ENCODE data around the gene LHFPL2.

Gene LHFPL2

DNA sequence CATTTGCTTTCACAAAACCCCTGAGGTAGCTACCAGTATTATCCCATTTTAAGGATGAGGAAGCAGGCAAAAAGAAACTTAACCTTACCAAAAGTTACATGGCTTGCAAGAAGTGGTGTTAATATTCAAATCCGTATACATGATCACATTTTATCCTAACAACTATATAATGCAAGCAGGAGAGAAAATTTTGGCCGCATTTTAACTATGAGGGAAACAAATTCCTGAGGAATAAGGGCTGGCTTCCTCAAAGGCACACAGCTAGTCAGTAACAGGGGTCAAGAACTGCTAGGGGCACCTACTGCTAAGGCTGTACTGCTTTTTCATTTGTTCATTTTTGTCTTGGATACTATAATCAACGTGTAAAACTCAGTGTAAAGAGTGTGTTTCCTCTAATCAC, 81.0 kb downstream of the LHFPL2 start:
- DNase-seq (ENCODE audit: low spot score) = no peak

DNA sequence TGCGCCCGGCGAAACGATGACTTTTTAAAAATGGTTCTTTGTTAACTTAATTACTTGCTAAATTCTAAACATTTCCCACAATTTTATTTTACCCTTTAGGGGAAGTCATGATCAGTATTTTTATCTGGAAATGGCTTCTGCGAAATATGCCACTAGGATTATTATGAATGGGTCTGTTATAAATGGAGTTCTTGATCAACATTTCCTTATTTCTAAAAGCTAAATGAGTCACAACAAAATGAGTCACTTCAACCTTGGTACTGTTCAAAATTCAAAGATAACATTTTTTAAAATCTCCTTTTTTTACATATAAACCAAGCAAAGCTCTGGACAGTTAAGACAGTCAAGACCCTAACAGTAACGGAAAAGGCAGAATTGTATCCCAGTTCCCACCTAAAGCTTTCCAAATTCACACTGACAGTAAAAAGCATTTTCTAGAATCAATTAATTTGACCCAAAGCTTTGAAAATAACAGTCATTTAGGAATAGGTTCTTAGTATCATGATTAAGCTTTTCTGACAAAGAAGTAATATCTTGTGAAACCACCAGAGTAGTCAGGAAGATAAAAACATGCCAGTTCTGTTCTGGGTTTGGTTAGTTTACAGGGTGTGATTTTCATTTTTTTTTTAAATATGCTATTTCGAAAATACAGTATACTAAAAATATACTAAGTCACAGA, 81.7 kb downstream of the LHFPL2 start:
- no peak for DNase-seq (ENCODE audit: low spot score)

DNA sequence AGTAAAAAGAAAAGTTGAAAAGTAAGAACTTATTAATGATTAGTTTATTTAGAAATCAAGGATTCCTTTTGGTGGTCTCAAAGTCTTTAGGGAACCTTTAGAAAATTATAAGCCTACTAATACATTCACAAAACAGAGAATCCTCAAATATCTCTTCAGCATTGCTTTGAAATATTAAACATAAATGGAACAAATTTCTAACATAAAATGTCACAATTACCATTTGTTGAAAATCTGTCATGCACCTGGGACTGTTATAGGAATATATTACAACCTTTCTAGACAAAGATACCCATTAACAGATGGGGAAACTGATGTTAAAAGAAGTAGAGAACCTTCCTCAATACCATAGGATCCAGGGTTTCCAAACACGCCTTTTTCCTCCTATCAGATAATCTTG, 83.2 kb downstream of the LHFPL2 start:
- no peak for DNase-seq (ENCODE audit: low spot score)

DNA sequence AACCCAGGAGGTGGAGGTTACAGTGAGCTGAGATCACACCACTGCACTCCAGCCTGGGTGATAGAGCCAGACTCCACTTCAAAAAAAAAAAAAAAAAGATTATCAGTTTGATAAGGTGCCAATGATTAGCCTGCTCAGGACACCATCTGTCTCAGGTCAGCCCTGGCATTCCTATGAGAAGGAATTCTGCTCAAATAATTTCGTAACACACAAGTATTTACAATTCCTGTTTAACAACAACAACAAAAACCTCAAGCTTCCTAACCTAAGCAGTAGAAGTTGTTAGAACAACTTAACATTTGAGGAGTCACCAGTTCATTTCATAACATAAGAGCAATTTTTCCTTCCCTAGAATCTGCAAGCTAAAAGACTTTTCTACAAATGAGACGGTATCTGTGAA, 85.0 kb downstream of the LHFPL2 start:
- no peak for DNase-seq (ENCODE audit: low spot score)

DNA sequence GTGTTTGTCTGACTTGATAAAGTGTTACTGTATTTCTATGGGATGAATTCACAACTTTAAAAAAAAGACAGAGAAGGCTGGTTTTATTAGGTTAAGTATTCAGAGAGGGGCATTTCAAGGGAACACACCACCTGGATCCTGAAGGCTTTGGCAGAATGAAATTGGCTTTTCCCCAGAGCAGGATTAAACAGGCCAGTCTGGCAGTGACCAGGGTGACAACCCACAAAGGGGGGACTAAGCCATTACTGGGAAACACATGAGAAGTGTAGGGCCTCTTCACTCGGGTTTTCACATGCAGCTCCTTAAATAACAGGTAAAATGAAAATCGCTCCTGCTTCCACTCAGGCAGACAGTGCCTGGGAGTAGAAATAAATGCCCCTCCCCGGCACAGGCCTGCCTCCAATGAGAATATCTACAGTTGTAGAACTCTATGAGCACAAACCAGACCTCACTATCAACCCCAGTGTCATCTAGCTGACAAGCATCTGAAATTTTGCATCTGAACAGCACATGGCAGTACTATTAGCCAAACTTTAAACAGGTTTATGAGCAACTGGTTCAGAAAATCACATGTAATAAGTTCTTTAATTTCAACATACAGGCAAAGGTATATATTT, 85.8 kb downstream of the LHFPL2 start:
- no peak for DNase-seq (ENCODE audit: low spot score)

DNA sequence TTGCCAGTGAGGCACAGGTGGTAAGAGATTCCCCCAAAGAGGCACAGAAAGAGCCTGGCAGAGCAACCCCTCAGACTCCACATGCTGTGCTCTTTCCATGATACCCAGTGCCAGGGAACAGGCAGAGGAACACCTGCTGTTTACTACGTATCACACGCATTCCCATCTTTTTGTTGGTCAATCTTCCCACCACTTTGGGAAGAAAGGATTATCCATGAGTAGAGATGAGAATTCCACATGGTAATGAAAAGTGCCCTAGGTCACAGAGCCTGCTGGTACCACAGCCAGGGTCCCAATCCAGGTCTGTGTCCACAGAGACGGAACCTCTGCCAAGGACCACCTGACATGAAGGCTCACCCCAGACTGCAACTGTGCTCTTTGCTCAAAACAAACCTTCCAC, 86.6 kb downstream of the LHFPL2 start:
- DNase-seq (ENCODE audit: low spot score) = no peak

DNA sequence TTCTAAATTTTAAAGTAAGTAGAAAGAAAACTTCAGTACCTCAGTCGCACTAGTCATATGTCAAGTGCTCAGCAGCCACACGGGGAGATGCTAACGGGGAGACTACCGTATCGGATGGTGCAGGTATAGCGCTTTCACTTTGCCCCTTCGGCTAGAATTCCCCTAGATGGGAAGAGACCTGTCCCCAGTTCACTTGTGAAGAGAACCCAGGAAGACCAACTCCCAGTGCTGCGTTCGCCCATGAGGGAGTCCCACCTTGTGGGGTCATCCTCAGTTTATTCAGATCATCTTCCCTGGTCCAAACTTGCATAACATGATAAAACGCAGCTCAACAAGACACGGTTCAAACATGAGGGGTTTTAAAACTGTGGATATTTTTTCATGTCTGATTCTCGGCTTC, 87.3 kb downstream of the LHFPL2 start:
- DNase-seq (ENCODE audit: low spot score) = no peak

DNA sequence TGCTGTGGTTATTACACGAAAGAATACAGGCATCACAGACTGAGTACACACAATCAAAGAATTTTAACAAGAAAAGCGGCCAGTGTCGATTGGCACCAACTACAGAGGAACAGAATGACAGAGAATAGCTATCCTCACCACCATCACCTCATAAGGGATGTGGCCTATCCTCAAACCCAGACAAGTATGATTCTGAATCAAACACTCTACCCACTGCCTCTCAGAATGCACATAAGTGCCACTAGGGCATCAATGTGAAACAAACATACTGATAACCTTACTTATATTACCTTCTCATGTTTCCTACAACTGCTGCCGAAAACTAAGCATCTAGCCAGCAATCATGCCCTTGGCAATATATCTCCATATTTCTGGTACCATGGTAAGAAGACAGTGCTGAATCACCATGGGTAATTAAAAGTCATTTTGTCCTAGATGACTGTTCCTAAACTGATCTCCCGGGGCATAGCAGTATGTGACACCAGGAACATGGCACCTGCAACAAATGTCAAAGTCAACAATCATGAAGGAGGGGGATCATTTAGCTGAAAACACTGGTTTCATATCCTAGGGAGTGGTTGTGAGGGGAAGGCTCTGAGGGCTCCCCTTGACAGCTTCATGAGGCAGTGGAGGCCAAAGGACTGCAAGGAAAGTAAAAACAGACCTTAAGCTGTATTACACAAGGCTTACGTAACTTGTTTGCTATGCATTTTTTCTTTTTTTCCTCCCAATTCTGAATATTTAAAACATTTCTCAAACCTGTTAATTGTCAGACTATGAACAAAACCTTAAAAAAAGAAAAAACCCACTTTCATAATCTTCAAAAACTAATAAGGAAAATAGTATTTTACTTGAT, 88.3 kb downstream of the LHFPL2 start:
- no peak for DNase-seq (ENCODE audit: low spot score)

DNA sequence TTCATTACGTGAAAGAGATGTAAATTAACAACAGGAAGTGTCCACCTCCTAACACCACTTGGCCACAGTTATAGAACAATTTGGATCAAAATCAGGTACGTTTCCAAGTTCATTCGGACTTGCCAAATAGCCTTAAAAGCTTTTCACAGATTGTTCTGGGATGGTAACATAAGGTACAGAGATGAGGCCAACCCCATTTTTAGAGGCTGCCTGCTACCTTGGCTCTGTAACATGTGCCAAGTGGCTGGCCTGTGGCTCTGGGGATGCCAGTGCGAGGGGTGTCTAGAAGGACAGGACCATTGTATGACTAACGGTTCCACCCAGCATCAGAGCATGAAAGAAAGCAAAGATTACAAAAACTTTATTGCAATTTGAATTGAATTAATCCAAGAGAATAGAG, 91.0 kb downstream of the LHFPL2 start:
- no peak for DNase-seq (ENCODE audit: low spot score)

DNA sequence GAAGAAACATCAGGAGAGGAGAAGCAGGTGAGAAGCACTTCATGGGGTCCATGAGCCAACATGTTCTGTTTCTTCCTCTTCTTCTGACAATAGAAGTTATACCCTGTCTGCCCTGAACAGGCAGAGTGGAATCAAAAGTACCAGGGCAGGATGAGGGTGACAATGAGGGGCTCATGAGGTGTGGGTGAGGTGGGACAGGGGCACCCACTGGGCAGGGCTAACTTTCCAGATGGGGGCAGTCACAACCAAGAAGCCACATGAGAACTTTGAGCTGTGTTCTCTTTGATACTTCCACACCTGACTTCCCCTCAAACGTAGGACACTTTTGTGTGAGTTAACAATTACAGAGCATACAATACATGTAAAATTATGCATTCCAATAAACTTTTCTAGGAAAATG, 92.7 kb downstream of the LHFPL2 start:
- DNase-seq (ENCODE audit: low spot score) = no peak

DNA sequence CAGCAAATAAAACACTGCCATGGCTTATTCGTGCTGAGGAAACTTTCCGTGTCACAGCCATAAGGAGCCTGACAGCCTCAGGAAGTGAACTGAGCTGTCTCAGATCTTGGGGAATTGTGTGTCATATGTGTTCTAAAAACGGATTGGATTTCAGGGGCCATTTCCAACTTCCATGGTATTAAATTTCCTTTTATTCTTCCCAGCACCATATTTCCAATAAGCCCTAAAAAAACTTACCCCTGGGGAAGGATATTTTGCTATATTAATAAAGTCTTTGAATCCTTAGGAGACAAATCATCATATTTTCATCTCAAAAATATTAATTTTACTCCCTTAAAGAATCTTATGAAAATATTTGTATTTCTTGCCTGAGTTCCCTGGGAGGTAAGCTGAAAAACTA, 93.9 kb downstream of the LHFPL2 start:
- DNase-seq (ENCODE audit: low spot score) = no peak

DNA sequence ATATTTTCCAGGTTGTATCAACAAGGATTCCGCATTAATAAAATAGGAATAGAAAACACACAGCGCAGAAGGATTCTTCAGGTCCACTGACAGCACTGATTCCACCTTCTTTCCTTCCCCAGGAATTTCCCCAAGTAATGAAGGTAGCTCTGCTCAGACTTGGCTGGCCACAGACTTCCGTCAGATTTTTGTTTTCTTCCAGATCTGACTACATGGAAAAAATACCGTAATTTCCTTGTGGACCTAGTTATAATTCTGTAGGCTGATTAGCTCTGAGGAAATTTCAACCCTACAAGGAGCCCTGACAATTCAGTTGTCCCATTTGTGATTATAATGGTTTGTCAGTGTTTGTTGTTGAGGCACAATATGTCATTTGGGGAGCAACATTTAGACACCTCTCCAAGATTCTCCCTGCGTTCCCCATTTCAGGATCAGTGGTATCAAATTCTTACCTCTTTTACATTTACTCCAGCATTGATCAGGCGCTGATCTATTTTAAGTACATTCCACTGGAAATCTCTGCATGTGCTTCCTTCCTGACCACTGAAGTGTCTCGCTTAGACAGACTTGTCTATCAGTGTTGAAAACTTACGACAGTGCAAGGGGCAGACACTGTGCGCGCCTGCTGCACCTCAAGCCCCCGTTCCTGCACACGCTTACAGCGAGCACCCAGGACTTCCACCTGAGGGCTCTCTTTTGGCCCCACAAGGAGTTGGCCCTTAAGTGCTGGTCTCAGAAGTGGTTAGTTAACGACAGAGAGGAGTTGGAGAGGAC, 94.8 kb downstream of the LHFPL2 start:
- DNase-seq (ENCODE audit: low spot score) = no peak

DNA sequence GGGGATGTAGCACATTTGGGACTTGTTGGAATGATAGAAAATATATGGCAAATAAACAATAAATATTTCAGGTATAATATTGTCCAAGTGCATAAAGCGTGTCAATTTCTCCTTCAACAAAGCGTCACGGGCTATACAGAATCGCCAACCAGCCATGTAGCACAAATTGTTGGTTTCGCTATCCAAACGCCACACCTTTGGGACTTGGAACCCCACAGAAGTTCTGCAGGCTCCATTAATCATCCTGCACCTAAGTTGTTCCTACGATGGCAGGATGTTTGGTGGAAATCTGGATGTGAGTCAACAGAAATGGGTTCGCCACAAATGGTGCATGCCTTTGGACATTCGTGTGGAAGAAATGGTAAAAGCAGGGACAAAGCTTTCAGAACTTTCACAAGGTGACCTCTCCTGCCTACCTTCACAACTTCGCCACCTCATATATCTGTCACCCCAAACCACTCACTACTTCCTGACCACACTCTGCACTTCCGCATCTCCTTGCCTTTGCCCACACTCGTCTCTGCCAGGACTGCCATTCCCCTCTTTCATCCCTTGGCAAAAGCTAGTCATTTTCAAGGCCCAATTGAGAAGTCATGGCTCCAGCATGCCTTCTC, 95.7 kb downstream of the LHFPL2 start:
- no peak for DNase-seq (ENCODE audit: low spot score)

DNA sequence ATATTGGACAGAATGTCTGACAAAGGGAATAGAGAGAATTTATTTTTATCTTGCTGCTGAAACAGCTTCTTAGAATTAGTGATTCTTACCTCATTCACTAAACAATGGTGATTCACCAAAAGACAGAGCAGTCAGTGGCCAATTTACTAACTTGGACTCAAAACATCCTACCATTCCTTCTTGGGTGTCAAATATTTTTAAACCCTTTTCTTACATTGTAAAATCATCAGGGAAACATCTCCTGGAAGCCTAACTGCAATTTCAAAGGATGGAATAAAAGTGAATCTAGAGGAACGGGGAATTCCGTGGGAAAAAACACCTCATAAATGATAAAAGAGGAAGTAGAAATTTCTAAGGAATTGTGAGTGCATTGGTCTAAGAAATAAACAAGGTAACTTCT, 97.7 kb downstream of the LHFPL2 start:
- DNase-seq (ENCODE audit: low spot score) = no peak

DNA sequence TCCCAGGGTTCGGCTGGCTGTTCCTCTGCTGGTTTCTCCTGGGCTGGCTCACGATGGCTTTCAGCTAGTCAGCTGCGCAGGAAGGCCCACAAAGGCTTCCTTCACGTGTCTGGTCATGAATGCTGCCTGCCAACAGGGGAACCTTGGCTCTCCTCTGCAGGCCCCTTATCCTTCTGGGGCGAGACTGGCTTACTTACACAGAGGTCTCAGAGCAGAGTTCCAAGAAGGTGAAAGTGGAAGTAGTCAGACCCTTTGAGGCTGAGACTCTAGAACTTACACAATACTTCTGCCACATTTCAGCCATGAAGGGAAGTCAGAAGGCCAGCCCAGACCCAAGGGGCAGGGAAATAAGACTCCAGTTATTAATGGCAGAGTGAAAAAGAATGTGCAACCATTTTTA, 99.5 kb downstream of the LHFPL2 start:
- DNase-seq (ENCODE audit: low spot score) = no peak

DNA sequence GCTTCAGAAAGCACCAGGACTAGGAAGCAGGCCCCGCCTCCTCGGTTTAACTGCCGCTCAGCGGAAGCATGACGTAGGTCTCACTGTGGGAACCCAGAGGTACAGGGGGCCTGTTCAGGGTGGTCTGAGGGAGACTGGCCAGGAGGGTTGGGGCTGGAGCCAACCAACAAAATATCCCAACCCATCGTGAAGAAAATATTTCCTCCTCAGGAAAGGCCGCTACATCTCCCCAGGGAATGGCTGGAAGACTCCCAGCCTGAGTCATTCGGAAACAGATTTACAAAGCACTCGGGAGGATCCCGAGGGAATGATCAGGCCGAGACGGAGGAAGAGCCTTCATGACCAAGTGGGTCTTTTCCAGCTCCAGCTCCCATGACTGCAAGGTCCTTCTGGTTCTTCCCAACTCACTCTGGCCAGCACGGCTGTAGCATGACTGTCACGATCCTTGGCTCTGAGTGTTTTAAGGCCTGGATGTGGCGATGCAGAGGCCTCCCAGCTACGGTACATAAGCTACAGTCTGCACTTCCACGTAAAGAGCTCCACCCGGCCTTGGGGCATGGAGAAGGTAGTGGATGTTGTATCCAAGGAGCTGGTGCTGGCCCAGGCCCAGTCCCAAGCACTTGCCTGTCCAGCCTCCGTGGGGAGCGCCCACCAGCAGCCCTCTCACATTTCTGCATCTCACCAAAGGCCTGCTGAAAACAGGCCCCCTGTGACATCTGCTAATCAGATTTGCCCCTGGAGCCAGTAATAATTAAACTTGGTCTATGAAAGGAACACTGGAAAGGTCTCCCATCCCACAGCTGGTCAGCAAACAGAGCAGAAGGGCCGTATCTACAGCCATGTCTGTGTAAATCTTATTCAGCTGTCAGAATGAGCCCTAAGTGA, 100.6 kb downstream of the LHFPL2 start:
- DNase-seq (ENCODE audit: low spot score) = no peak

DNA sequence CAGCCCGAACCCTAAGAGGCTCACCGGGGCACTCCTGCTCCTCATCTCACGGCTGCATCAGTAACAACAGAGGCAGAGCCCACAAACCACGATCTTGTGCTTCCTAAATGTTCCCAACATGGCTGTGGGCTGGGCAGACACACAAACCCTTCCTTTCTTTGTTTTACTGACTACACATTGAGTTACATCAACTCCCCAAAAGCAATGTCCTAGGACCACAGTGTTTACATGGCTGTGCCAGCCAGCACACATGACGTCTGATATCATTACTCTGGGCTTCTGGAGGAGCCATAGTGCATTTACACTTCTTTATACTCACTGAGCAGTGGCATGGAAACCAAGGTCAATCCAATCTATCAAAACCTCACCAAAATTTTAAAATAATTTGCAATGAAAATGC, 101.4 kb downstream of the LHFPL2 start:
- peak; percentile 43 for DNase-seq (ENCODE audit: low spot score)

DNA sequence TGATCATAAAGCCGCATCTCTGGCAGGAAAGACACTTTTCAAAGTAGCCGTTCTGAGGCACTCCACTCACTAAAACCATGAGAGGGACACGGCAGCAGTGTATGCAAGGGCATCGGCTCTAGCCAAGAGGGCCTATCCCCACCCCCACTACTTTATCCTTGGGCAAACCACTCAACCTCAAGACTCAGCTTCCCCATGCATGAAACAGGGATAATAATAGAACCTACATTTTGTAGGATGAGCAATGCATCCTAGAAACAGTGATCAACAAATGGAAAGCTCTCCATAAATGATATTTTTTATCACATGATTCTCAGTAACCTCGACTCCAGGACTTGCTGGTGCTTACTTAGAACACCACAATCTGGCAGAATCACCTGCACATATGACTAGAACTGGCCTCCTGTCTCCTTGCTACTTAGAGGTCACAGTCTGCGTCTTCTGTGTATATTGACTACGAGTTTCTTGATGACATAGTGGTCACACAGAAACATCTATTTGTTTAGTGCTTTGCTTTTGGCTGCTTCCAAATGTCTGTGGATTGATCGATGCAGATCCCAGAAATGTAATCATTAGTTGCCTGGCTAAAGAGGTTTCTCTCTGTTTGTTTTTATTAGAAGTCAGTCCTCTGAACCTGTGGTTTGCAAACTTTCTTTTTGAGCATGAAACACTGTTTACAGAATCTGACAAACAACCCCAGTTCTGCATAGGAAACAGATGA, 102.1 kb downstream of the LHFPL2 start:
- DNase-seq (ENCODE audit: low spot score) = no peak

DNA sequence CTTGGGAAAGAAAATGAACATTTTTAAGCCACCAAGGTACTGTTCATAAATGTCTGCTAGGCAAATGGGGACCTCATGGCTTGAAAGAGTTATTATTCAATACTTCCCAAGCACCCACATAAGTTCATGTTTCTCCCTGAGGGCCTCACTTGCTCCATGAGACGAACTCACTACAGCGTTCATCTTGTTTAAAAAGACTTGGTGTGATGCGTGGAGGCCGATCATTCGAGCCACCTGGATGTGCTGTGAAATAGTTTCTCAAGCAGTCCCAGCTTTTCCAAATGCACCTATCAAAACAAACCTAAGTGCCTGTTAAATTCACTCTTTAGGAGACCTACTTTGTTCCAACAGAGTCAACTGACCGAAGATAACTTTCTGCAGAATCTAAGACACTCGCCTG, 103.2 kb downstream of the LHFPL2 start:
- DNase-seq (ENCODE audit: low spot score) = no peak

DNA sequence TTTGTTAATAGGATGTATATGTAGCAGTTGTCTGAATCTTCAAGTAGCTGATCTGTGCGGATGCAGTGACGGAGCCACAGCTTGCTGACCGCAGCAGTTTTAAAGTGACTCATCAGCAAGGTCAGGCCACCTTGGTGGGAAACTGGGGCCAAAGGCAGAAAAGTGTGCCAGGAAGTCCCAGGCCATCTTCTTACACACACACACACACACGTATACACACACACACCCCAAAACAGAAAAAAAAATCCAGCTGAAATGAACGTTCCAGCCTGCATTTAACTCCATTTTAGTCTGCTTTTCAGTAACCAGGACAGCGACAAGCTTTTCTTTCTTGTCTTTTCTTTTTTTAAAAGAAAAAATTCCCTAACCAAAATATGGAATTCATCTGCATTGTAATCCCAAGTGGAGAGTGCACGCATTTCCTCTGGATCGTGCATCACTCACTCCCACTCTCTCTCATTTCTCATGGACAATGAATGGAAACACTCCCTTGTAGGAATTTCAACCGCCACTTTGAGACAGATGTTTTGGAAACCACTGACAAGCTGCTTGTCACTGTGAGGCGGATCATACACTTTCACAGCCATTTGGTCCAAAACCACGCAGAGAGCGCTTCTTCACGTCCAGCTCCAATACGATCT, 103.9 kb downstream of the LHFPL2 start:
- DNase-seq (ENCODE audit: low spot score) = no peak
